ENCODE data around the gene IL36G.

Gene IL36G

DNA sequence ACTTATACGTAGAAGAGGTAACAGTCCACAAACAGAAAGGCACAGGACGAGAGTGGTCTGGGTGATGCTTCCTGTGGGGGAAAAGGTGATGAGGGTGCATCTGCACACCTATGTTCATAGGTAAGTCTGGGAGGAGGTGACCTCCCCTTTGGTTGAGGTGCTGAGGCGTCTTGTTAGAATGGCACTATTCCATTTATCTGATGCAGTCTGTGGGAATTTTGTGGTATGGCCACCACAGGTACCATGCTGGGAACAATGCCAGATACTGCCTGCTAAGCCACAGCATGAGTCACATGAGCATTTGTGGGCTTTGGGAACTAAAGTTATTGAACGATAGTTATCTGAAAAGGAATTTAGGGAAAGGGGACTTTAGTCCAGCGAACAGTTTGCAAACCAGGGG is 38.9 kb upstream of the IL36G start:
- no peak for DNase-seq
- no peak for TF ChIP-seq EZH2 (optimal IDR thresholded peaks at IDR 0.05; ENCODE audit: low read depth, low read length)
- TF ChIP-seq CTCF (IDR thresholded peaks at IDR 0.05; ENCODE audit: low read length), result no peak
- no peak for TF ChIP-seq EZH2phosphoT487 (IDR thresholded peaks at IDR 0.05; ENCODE audit: low read length)
- H3K79me2 ChIP-seq (ENCODE audit: low read length), result no peaks in the 10 kb centered on the region
- no peaks in the 10 kb centered on the region for H3K36me3 ChIP-seq (replicated peaks; ENCODE audit: insufficient read depth, low read length)
- no peaks in the 10 kb centered on the region for H3K9me3 ChIP-seq (replicated peaks; ENCODE audit: insufficient read depth, low read length)
- no peak overlapping the region for H3K9ac ChIP-seq (ENCODE audit: low read length)
- no peak overlapping the region for H3K4me3 ChIP-seq (ENCODE audit: low read length)
- 0 out of 2 replicates have a peak, but pooled peaks cover 4% of the 10 kb centered on the region for H3K4me1 ChIP-seq (ENCODE audit: low read length)
- no peaks in the 10 kb centered on the region for H3F3A ChIP-seq (ENCODE audit: insufficient read depth, low read length)
- no peak overlapping the region for H3K27ac ChIP-seq (ENCODE audit: low read length)
- no peaks in the 10 kb centered on the region for H3K9me2 ChIP-seq (replicated peaks; ENCODE audit: insufficient read depth, low read length)
- no peaks in the 10 kb centered on the region for H4K20me1 ChIP-seq (ENCODE audit: insufficient read depth, low read length)
- H3K27me3 ChIP-seq (replicated peaks; ENCODE audit: insufficient read depth, low read length), result no peaks in the 10 kb centered on the region
- H3K4me2 ChIP-seq (ENCODE audit: low read depth, low read length), result no peak overlapping the region
- H2AFZ ChIP-seq (ENCODE audit: low read length), result no peak overlapping the region

- no peaks in the 10 kb centered on the region for H3K79me2 ChIP-seq (ENCODE audit: low read length)
- no peak for TF ChIP-seq EZH2 (optimal IDR thresholded peaks at IDR 0.05; ENCODE audit: low read depth, low read length)
- no peak for TF ChIP-seq EZH2phosphoT487 (IDR thresholded peaks at IDR 0.05; ENCODE audit: low read length)
- TF ChIP-seq CTCF (IDR thresholded peaks at IDR 0.05; ENCODE audit: low read length), result no peak
- H3K36me3 ChIP-seq (replicated peaks; ENCODE audit: insufficient read depth, low read length), result no peaks in the 10 kb centered on the region
- H4K20me1 ChIP-seq (ENCODE audit: insufficient read depth, low read length), result no peaks in the 10 kb centered on the region
- no peak for DNase-seq
- H3K27me3 ChIP-seq (replicated peaks; ENCODE audit: insufficient read depth, low read length), result no peaks in the 10 kb centered on the region
- 0 out of 2 replicates have a peak, but pooled peaks cover 4% of the 10 kb centered on the region for H3K4me1 ChIP-seq (ENCODE audit: low read length)
- H3K4me2 ChIP-seq (ENCODE audit: low read depth, low read length), result no peak overlapping the region
- no peak overlapping the region for H3K27ac ChIP-seq (ENCODE audit: low read length)
- no peaks in the 10 kb centered on the region for H3K9me3 ChIP-seq (replicated peaks; ENCODE audit: insufficient read depth, low read length)
- H3K9ac ChIP-seq (ENCODE audit: low read length), result no peak overlapping the region
- no peak overlapping the region for H3K4me3 ChIP-seq (ENCODE audit: low read length)
- no peaks in the 10 kb centered on the region for H3F3A ChIP-seq (ENCODE audit: insufficient read depth, low read length)
- no peaks in the 10 kb centered on the region for H3K9me2 ChIP-seq (replicated peaks; ENCODE audit: insufficient read depth, low read length)
- H2AFZ ChIP-seq (ENCODE audit: low read length), result no peak overlapping the region
Observed at GRCh38 chr2:112939425-112939824, 38.4 kb upstream of the IL36G start.

GRCh38 chr2:112940859-112941625 is 36.8 kb upstream of the IL36G start:
- no peaks in the 10 kb centered on the region for H3F3A ChIP-seq (ENCODE audit: insufficient read depth, low read length)
- DNase-seq, result no peak
- no peak overlapping the region for H3K9ac ChIP-seq (ENCODE audit: low read length)
- H3K27me3 ChIP-seq (replicated peaks; ENCODE audit: insufficient read depth, low read length), result no peaks in the 10 kb centered on the region
- no peak for TF ChIP-seq EZH2phosphoT487 (IDR thresholded peaks at IDR 0.05; ENCODE audit: low read length)
- no peak for TF ChIP-seq CTCF (IDR thresholded peaks at IDR 0.05; ENCODE audit: low read length)
- no peak for TF ChIP-seq EZH2 (optimal IDR thresholded peaks at IDR 0.05; ENCODE audit: low read depth, low read length)
- no peaks in the 10 kb centered on the region for H3K36me3 ChIP-seq (replicated peaks; ENCODE audit: insufficient read depth, low read length)
- H3K9me2 ChIP-seq (replicated peaks; ENCODE audit: insufficient read depth, low read length), result no peaks in the 10 kb centered on the region
- H3K27ac ChIP-seq (ENCODE audit: low read length), result no peak overlapping the region
- no peak overlapping the region for H3K4me3 ChIP-seq (ENCODE audit: low read length)
- no peak overlapping the region for H2AFZ ChIP-seq (ENCODE audit: low read length)
- 0 out of 2 replicates have a peak, but pooled peaks cover 4% of the 10 kb centered on the region for H3K4me1 ChIP-seq (ENCODE audit: low read length)
- no peaks in the 10 kb centered on the region for H3K9me3 ChIP-seq (replicated peaks; ENCODE audit: insufficient read depth, low read length)
- peak overlapping the region; percentile 20; the same call in 1 of the 2 replicates for H3K4me2 ChIP-seq (ENCODE audit: low read depth, low read length)
- H3K79me2 ChIP-seq (ENCODE audit: low read length), result no peaks in the 10 kb centered on the region
- H4K20me1 ChIP-seq (ENCODE audit: insufficient read depth, low read length), result no peaks in the 10 kb centered on the region
